Left lung (tissue), 10 donors: Measurements from ENCODE around the gene REEP1. TPM values are rescaled to one million over a fixed set of nuclear protein-coding genes. Genes with fewer than 3 reads are reported as not detected.
"Not testable (repeated sequence)": the region's sequence is repeated elsewhere in the genome, so short reads cannot be mapped to it uniquely, and the experiment has no call there.

Experiments
- ATAC-seq: fragments of 200-7000 bp; cut with Tn5 transposase; one replicate; pipeline ENCODE4 v1.9.1; 2020; ENCODE audit warnings: moderate library complexity
- DNase-seq, 4 donors: peaks; one replicate each; pipeline ENCODE4 v3.0.0-alpha.2; 2013 to 2020
- H3K27ac ChIP-seq, 2 donors: fragments of 200-600 bp; sonication (generic) in 1 of 2; one replicate each; pipeline versions ENCODE4 v1.5.0 to v1.8.0; 2020 to 2021
- H3K27me3 ChIP-seq, 2 donors: fragments of 200-600 bp; sonication (generic) in 1 of 2; one replicate each; pipeline versions ENCODE4 v1.5.0 to v1.8.0; 2020 to 2021
- H3K36me3 ChIP-seq, 2 donors: fragments of 200-600 bp; sonication (generic) in 1 of 2; one replicate each; pipeline versions ENCODE4 v1.5.0 to v1.8.0; 2020 to 2021
- H3K4me1 ChIP-seq, 2 donors: fragments of 200-600 bp; one replicate each; pipeline ENCODE4 v1.8.0; 2021
- H3K4me3 ChIP-seq, 2 donors: fragments of 200-600 bp; sonication (generic) in 1 of 2; one replicate each; pipeline versions ENCODE4 v1.5.0 to v1.8.0; 2020 to 2021; ENCODE audit warnings: mild to moderate bottlenecking in 1 of 2
- H3K9me3 ChIP-seq, 2 donors: fragments of 200-600 bp; sonication (generic) in 1 of 2; one replicate each; pipeline versions ENCODE4 v1.5.0 to v1.8.0; 2020 to 2021
- intact Hi-C, 2 donors: fragments of 100-400 bp; cut with DNase I; formaldehyde crosslinking; loops; one replicate each; pipeline versions ENCODE4 v1.11.2 to v1.14.2; 2022
- polyA plus RNA-seq, 6 donors: library from polyadenylated mRNA; unstranded; fragments of 120-200 nt; gene quantifications; one replicate each; pipeline ENCODE4 v1.2.1, GENCODE V29; 2013; ENCODE audit not compliant: insufficient read length in 6 of 6
- total RNA-seq, 2 donors: library from RNA; stranded (reverse); fragmentation: NEBNext Ultra II Directional; extraction: Animal tissue kit (Norgen Biotek cat#: 25700); gene quantifications; one replicate each; pipeline ENCODE4 v1.2.1, GENCODE V29; 2021
- TF ChIP-seq, protein P1 (sequence below), 2 donors: fragments of 200-600 bp; sonication (generic) in 1 of 2; IDR thresholded peaks; one replicate each; pipeline versions ENCODE4 v1.5.0 to v1.8.0; 2021; ENCODE audit warnings: antibody characterized with exemption in 2 of 2
- donor health status: DM: no; HTN: yes; CAD: no.
- donor health status: DM: no; HTN: no; CAD: no.

Gene REEP1
- total and polyA plus RNA-seq, 8 donors: 4.8 to 19.9 (median 17.1) TPM

DNA sequence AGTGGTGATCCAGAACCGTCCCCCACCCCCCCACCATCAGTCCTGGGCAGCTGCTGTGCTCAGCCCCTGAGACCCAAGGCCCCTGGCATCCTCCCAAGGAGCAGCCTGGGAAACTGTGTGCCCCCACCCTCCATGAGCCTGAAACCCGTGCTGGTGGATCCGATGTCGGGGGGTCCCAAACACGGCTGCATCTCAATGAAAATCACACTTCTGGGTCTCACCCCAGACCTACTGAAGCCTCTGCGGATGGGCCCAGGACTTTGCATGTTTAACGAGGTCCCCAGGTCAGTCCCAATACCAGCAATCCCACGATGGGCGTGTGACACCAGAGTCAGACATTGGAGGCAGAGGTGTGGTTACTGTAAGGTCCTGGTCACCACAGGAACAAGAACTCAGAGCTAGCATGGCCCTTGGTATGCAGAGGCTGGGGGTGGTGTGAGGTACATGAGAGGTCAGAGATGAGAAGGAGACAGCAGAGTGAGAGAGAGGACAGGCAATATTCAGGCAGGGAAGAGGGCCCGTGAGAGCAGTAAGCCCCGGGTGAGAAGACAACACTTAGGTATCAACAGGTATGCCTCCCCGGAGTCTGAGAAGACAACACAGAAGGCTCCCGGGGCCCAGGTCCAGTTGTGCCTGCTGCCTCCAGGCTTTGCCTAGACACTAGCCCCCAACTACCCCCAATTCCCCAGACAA, 105.6 kb downstream of the REEP1 start:
- Histone ChIP-seq H3K27me3 (no peaks in the 10 kb centered on the region), H3K4me1 (no peaks in the 10 kb centered on the region), H3K4me3 (no peak overlapping the region), H3K27ac (no peak overlapping the region), H3K9me3 (no peaks in the 10 kb centered on the region), H3K36me3 (no peaks in the 10 kb centered on the region)
- DNase-seq (no peak), ATAC-seq (no peak)
- intact Hi-C loops: no loop called here
- TF ChIP-seq, protein P1, sequence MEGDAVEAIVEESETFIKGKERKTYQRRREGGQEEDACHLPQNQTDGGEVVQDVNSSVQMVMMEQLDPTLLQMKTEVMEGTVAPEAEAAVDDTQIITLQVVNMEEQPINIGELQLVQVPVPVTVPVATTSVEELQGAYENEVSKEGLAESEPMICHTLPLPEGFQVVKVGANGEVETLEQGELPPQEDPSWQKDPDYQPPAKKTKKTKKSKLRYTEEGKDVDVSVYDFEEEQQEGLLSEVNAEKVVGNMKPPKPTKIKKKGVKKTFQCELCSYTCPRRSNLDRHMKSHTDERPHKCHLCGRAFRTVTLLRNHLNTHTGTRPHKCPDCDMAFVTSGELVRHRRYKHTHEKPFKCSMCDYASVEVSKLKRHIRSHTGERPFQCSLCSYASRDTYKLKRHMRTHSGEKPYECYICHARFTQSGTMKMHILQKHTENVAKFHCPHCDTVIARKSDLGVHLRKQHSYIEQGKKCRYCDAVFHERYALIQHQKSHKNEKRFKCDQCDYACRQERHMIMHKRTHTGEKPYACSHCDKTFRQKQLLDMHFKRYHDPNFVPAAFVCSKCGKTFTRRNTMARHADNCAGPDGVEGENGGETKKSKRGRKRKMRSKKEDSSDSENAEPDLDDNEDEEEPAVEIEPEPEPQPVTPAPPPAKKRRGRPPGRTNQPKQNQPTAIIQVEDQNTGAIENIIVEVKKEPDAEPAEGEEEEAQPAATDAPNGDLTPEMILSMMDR (IDR thresholded peaks at IDR 0.05): no peak

DNA sequence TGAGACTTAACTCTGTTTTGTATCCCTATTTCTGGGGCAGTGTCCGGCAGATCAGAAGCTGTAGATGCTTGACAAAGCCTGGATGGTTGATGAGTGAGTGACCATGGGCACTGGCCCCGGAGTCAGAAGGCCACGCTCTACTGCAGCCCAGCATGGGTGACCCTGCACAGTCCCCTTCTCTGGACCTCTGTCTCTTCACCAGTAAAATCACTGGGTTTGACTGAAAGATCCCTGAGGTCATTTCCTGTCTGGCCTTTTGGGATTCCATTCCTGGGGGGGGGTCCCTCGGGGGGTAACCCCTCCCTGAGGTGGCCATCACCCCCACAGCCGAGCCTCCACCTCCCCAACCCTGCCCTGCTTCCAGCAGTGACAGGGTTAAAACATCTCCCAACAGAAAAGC, 106.5 kb downstream of the REEP1 start:
- Histone ChIP-seq H3K36me3 (no peaks in the 10 kb centered on the region), H3K4me3 (no peak overlapping the region), H3K9me3 (no peaks in the 10 kb centered on the region), H3K27me3 (no peaks in the 10 kb centered on the region), H3K4me1 (no peaks in the 10 kb centered on the region), H3K27ac (no peak overlapping the region)
- ATAC-seq (no peak), DNase-seq (no peak)
- intact Hi-C loops: no loop called here
- TF ChIP-seq, protein P1 (IDR thresholded peaks at IDR 0.05): no peak

DNA sequence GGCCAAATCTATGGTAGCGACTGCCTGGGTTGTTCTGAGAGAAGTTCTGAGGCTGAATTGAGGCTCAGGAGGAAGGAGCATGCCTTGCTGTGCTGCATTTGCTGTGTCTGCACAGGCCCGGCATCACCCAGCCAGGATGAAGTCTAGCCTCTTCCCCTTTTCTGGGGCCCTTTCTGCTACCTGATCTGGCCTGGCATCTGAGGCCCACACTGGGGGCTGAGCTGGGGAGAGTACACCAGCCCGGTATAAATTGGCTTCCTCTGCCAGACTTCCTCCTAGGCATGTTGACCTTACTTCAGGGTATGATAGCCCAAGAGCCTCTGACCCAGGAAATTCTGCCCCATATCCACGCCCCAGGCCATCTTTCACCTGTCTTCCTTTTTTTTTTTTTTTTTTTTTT, 108.2 kb downstream of the REEP1 start:
- no peak for ATAC-seq
- TF ChIP-seq, protein P1 (IDR thresholded peaks at IDR 0.05): no peak
- intact Hi-C loops: loop anchor here in 1 of 2 donors (10.0 kb wide), 1 partner anchor 136 kb away; no protein-coding TSS in a partner anchor
- Histone ChIP-seq H3K36me3 (no peaks in the 10 kb centered on the region), H3K27ac (no peak overlapping the region), H3K4me3 (no peak overlapping the region), H3K27me3 (no peaks in the 10 kb centered on the region), H3K9me3 (no peaks in the 10 kb centered on the region), H3K4me1 (peaks cover 3 to 4% of the 10 kb centered on the region in 2 donors)
- DNase-seq: no peak

DNA sequence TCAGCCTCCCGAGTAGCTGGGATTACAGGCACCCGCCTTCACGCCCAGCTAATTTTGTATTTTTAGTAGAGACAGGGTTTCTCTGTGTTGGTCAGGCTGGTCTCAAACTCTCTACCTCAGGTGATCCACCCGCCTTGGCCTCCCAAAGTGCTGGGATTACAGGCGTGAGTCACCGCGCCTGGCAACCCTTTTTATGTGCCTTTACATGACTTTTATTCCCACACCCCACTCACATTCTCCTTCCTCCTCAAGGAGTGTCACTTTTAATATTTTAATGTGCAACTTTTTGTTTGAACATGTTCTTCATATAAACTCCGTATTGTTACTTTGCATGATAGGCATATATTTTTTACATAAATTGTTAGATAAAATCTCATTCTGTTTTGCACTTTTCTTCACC, 108.9 kb downstream of the REEP1 start:
- H3K9me3 ChIP-seq, H3K4me3 ChIP-seq, H3K27ac ChIP-seq, H3K27me3 ChIP-seq, H3K36me3 ChIP-seq, H3K4me1 ChIP-seq, DNase-seq, ATAC-seq: not testable (repeated sequence)
- intact Hi-C loops: loop anchor here in 1 of 2 donors (10.0 kb wide), 1 partner anchor 136 kb away; no protein-coding TSS in a partner anchor

DNA sequence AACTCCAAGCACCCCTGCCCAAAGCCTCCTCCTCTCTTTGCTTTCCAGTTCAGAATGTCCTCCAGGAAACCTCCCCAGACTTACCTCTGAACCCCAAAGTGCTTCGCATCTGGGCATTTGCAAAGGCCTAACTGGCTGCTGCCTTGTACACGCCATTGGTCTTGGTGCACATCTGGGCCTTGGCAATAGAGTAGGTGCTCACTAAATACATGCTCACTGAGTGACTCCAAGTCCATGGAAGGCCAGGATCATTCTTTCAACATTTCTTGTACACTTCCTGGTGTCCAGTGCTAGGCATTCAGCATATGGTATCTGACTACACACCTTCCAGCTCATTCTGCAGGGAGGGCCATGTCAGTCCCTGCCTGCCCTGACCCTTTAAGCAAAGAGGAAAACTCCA, 109.7 kb downstream of the REEP1 start:
- Histone ChIP-seq H3K4me3 (no peak overlapping the region), H3K4me1 (peaks cover 8 to 9% of the 10 kb centered on the region in 2 donors), H3K27me3 (no peaks in the 10 kb centered on the region), H3K9me3 (no peaks in the 10 kb centered on the region), H3K36me3 (no peaks in the 10 kb centered on the region), H3K27ac (no peak overlapping the region)
- intact Hi-C loops: loop anchor here in 1 of 2 donors (10.0 kb wide), 1 partner anchor 137 kb away; no protein-coding TSS in a partner anchor
- DNase-seq: no peak
- TF ChIP-seq, protein P1 (IDR thresholded peaks at IDR 0.05): no peak
- ATAC-seq: no peak
